Astrocyte (in vitro differentiated cells and primary cell): ENCODE results near the gene ZNF738. TPM values are rescaled to one million over a fixed set of nuclear protein-coding genes. Genes with fewer than 3 reads are reported as not detected.

Experiments used
- DNase-seq: peaks from one replicate; pipeline ENCODE4 v3.0.0-alpha.2; 2010; ENCODE audit warnings: low read depth
- FAIRE-seq: peaks from 2 replicates; lab custom pipeline; 2011; peaks lifted over from hg19 to GRCh38; lab: Jason Lieb, UNC
- H2AFZ ChIP-seq: 2 replicates; pipeline ENCODE4 v1.6.0; 2012; ENCODE audit warnings: low read depth, low read length, inconsistent platforms
- H3K27ac ChIP-seq: 2 replicates; pipeline ENCODE4 v1.5.1; 2011; ENCODE audit warnings: low read depth, low read length, inconsistent platforms
- H3K27me3 ChIP-seq: 2 replicates; pipeline ENCODE4 v1.6.0; 2011; ENCODE audit warnings: low read length, inconsistent platforms; ENCODE audit not compliant: insufficient read depth
- H3K36me3 ChIP-seq: 2 replicates; pipeline ENCODE4 v1.5.1; 2011; ENCODE audit warnings: low read length, inconsistent platforms; ENCODE audit not compliant: insufficient read depth
- H3K4me1 ChIP-seq: 2 replicates; pipeline ENCODE4 v1.5.1; 2011; ENCODE audit warnings: low read length, inconsistent platforms; ENCODE audit not compliant: insufficient read depth
- H3K4me2 ChIP-seq: 2 replicates; pipeline ENCODE4 v1.6.0; 2012; ENCODE audit warnings: low read length, inconsistent platforms
- H3K4me3 ChIP-seq: 2 replicates; pipeline ENCODE4 v1.5.1; 2011; ENCODE audit warnings: low read depth, mild to moderate bottlenecking, low read length, inconsistent platforms; ENCODE audit not compliant: insufficient read depth
- H3K79me2 ChIP-seq: 2 replicates; pipeline ENCODE4 v1.6.0; 2012; ENCODE audit warnings: mild to moderate bottlenecking, low read length, inconsistent platforms; ENCODE audit not compliant: insufficient read depth
- H3K9ac ChIP-seq: 2 replicates; pipeline ENCODE4 v1.6.0; 2012; ENCODE audit warnings: mild to moderate bottlenecking, low read length, inconsistent platforms
- H3K9me3 ChIP-seq: 2 replicates; pipeline ENCODE4 v1.5.1; 2012; ENCODE audit warnings: low read depth, mild to moderate bottlenecking, low read length, inconsistent platforms; ENCODE audit not compliant: insufficient read depth
- H4K20me1 ChIP-seq: 2 replicates; pipeline ENCODE4 v1.6.0; 2012; ENCODE audit warnings: low read length, inconsistent platforms; ENCODE audit not compliant: insufficient read depth
- H3K27ac Mint-ChIP-seq: one replicate; pipeline ENCODE4 v1.8.0; 2021; ENCODE audit warnings: mild to moderate bottlenecking, mixed read lengths; ENCODE audit not compliant: unreplicated experiment
- H3K27me3 Mint-ChIP-seq: one replicate; pipeline ENCODE4 v1.8.0; 2021; ENCODE audit warnings: low read depth, mixed read lengths; ENCODE audit not compliant: unreplicated experiment
- H3K36me3 Mint-ChIP-seq: one replicate; pipeline ENCODE4 v1.8.0; 2021; ENCODE audit warnings: low read depth, mixed read lengths; ENCODE audit not compliant: unreplicated experiment
- H3K4me1 Mint-ChIP-seq: one replicate; pipeline ENCODE4 v1.8.0; 2021; ENCODE audit warnings: low read depth, mixed read lengths; ENCODE audit not compliant: unreplicated experiment
- H3K4me3 Mint-ChIP-seq: one replicate; pipeline ENCODE4 v1.8.0; 2021; ENCODE audit warnings: mild to moderate bottlenecking, moderate library complexity, mixed read lengths; ENCODE audit not compliant: unreplicated experiment
- H3K9me3 Mint-ChIP-seq: one replicate; pipeline ENCODE4 v1.8.0; 2021; ENCODE audit warnings: mild to moderate bottlenecking, mixed read lengths; ENCODE audit not compliant: unreplicated experiment
- EZH2 ChIP-seq: IDR thresholded peaks from 2 replicates; pipeline ENCODE4 v1.6.1; 2012; ENCODE audit warnings: mild to moderate bottlenecking, low read length, inconsistent platforms; ENCODE audit not compliant: insufficient read depth
- total RNA-seq: library from RNA; stranded (reverse); gene quantifications from 2 replicates; pipeline ENCODE4 v1.2.1, GENCODE V29; 2021
- TF ChIP-seq, protein P1 (sequence below): IDR thresholded peaks from 2 replicates; pipeline ENCODE4 v1.5.1; 2011; ENCODE audit warnings: low read depth, mild to moderate bottlenecking, inconsistent platforms, low read length, moderate library complexity; ENCODE audit not compliant: insufficient read depth

The ZNF738 gene
- total RNA-seq, 1 donor from 2014 or later = 18.6 TPM

DNA sequence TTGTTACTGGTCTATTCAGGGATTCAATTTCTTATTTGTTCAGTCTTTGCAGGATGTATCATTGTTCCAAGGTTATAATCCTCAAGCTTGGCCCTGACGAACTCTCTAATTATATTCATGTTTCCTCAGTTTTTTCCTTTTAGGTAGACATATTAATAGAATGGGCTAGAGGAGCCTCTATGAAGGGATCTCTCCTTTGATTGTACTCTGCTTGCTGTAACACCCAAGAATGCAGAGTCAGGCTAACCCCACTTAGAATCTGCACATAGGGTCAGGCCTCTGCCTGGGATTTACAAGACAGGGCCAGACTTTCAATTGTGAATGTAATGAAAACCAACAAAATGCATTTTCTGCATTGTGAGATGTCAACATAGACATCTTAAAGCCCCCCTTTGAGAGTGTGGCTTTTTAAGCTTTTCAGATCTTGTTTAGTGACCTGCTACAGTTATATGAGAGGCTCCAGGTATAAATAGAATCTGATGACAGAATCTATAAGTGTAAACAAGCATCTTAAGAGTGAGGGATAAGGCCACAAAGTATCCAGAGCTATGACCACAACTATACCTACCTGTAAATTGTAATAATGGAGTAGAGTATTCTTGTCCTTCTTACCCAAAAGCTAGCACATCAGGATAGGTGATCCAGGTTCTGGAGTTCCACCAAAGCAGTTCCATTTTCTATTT, 43.6 kb downstream of the ZNF738 start:
- Histone ChIP-seq H3K4me3 (no peak overlapping the region), H2AFZ (no peak overlapping the region), H4K20me1 (peaks cover 4% of the 10 kb centered on the region), H3K4me1 (no peaks in the 10 kb centered on the region), H3K79me2 (peaks cover 27% of the 10 kb centered on the region), H3K27me3 (no peaks in the 10 kb centered on the region), H3K4me2 (no peak overlapping the region), H3K9ac (no peak overlapping the region), H3K9me3 (no peaks in the 10 kb centered on the region), H3K36me3 (peaks cover 10% of the 10 kb centered on the region), H3K27ac (no peak overlapping the region)
- no peak overlapping the region for H3K27ac Mint-ChIP-seq
- no peak for TF ChIP-seq EZH2
- TF ChIP-seq, protein P1, sequence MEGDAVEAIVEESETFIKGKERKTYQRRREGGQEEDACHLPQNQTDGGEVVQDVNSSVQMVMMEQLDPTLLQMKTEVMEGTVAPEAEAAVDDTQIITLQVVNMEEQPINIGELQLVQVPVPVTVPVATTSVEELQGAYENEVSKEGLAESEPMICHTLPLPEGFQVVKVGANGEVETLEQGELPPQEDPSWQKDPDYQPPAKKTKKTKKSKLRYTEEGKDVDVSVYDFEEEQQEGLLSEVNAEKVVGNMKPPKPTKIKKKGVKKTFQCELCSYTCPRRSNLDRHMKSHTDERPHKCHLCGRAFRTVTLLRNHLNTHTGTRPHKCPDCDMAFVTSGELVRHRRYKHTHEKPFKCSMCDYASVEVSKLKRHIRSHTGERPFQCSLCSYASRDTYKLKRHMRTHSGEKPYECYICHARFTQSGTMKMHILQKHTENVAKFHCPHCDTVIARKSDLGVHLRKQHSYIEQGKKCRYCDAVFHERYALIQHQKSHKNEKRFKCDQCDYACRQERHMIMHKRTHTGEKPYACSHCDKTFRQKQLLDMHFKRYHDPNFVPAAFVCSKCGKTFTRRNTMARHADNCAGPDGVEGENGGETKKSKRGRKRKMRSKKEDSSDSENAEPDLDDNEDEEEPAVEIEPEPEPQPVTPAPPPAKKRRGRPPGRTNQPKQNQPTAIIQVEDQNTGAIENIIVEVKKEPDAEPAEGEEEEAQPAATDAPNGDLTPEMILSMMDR = no peak
- peaks cover 5% of the 10 kb centered on the region for H3K4me1 Mint-ChIP-seq
- no peak for DNase-seq
- H3K36me3 Mint-ChIP-seq = peaks cover 61% of the 10 kb centered on the region
- FAIRE-seq = no peak
- no peak overlapping the region for H3K4me3 Mint-ChIP-seq
- H3K9me3 Mint-ChIP-seq = peaks cover 19% of the 10 kb centered on the region
- H3K27me3 Mint-ChIP-seq = no peaks in the 10 kb centered on the region

DNA sequence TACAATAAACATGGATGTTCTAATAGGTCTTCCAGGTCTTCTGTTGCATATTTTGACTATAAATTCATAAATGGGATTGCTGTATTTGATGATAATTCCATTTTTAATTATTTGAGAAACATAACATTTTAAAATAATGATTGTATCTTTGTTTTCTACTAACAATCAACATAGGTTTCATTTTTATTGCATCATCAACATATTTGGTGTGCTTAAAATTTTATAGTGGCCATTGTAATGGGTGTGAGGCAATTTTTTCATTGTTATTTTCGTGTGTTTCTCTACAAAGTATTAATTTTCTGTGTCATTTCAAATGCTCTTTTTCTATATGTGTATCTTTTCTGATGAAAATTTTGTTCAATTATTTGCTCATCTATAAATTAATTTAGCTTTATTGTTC, 51.4 kb downstream of the ZNF738 start:
- FAIRE-seq = no peak
- Histone ChIP-seq H3K79me2 (no peaks in the 10 kb centered on the region), H3K27me3 (no peaks in the 10 kb centered on the region), H3K4me1 (no peaks in the 10 kb centered on the region), H4K20me1 (no peaks in the 10 kb centered on the region), H2AFZ (no peak overlapping the region), H3K9ac (no peak overlapping the region), H3K4me3 (no peak overlapping the region), H3K4me2 (no peak overlapping the region), H3K9me3 (peaks cover 7% of the 10 kb centered on the region), H3K36me3 (peaks cover 13% of the 10 kb centered on the region), H3K27ac (no peak overlapping the region)
- H3K36me3 Mint-ChIP-seq = peaks cover 61% of the 10 kb centered on the region
- TF ChIP-seq EZH2 = no peak
- TF ChIP-seq, protein P1 = no peak
- no peaks in the 10 kb centered on the region for H3K27me3 Mint-ChIP-seq
- no peak overlapping the region for H3K27ac Mint-ChIP-seq
- no peak for DNase-seq
- no peaks in the 10 kb centered on the region for H3K4me1 Mint-ChIP-seq
- no peak overlapping the region for H3K4me3 Mint-ChIP-seq
- H3K9me3 Mint-ChIP-seq = peaks cover 44% of the 10 kb centered on the region

DNA sequence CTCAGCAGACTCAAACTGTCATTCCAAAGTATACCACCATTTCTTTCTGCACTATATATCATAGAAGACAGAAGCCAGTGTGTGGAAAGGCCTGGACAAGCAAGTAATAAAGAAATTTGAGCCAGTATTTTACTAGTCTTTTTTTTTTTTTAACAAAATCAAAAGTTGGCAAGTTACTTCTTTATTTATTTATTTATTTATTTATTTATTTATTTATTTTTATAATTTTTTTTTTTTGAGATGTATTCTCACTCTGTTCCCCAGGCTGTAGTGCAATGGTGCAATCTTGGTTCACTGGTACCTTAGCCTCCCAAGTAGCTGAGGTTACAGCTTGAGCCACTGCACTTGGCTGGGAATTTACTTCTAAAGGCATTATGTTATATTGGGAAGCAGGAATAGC, 63.4 kb downstream of the ZNF738 start:
- FAIRE-seq = no peak
- no peak overlapping the region for H3K27ac ChIP-seq
- peaks cover 15% of the 10 kb centered on the region for H3K9me3 ChIP-seq
- H3K27me3 Mint-ChIP-seq = no peaks in the 10 kb centered on the region
- H3K27me3 ChIP-seq = no peaks in the 10 kb centered on the region
- no peaks in the 10 kb centered on the region for H3K36me3 ChIP-seq
- no peak overlapping the region for H2AFZ ChIP-seq
- peaks cover 57% of the 10 kb centered on the region for H3K36me3 Mint-ChIP-seq
- H3K9ac ChIP-seq = no peak overlapping the region
- no peaks in the 10 kb centered on the region for H3K79me2 ChIP-seq
- H3K4me3 Mint-ChIP-seq = no peak overlapping the region
- DNase-seq = no peak
- H3K4me3 ChIP-seq = no peak overlapping the region
- TF ChIP-seq, protein P1 = no peak
- TF ChIP-seq EZH2 = no peak
- no peaks in the 10 kb centered on the region for H3K4me1 ChIP-seq
- no peak overlapping the region for H3K27ac Mint-ChIP-seq
- H3K4me2 ChIP-seq = no peak overlapping the region
- no peaks in the 10 kb centered on the region for H4K20me1 ChIP-seq
- no peaks in the 10 kb centered on the region for H3K4me1 Mint-ChIP-seq
- peaks cover 78% of the 10 kb centered on the region for H3K9me3 Mint-ChIP-seq
